H1 (cell line): Measurements from ENCODE around the gene FAM53A. TPM values are rescaled to one million over a fixed set of nuclear protein-coding genes. Genes with fewer than 3 reads are reported as not detected.

ENCODE experiments used
- CTCF ChIA-PET: fragments of 300-600 bp; sonication (Branson Sonifier 250); formaldehyde crosslinking; loops from one replicate; lab custom pipeline; 2021; ENCODE audit not compliant: partially characterized antibody; lab: Charles Lee
- POLR2A ChIA-PET: fragments of 300-600 bp; sonication (Branson Sonifier 250); formaldehyde crosslinking; loops from one replicate; lab custom pipeline; 2021; ENCODE audit warnings: inconsistent platforms; ENCODE audit not compliant: partially characterized antibody; lab: Charles Lee
- DNase-seq, 2 experiments: peaks; one replicate each; pipeline versions ENCODE4 v3.0.0 to v3.0.0-alpha.2; 2010 to 2022; ENCODE audit warnings: low spot score in 2 of 2, low read depth in 1 of 2, mixed read lengths in 1 of 2
- FAIRE-seq: peaks from 2 replicates; lab custom pipeline; 2011; peaks lifted over from hg19 to GRCh38; lab: Jason Lieb, UNC
- H2AFZ ChIP-seq: 2 replicates; pipeline ENCODE4 v1.8.1; 2012; ENCODE audit warnings: low read length, inconsistent platforms
- H2AK5ac ChIP-seq: 2 replicates; pipeline ENCODE4 v1.6.1; 2013; ENCODE audit warnings: low read depth, low read length
- H2BK120ac ChIP-seq: replicated peaks from 2 replicates; pipeline ENCODE3; 2013; ENCODE audit warnings: low read depth, low read length, inconsistent platforms
- H2BK12ac ChIP-seq: 2 replicates; pipeline ENCODE4 v1.6.1; 2013; ENCODE audit warnings: low read depth, low read length
- H2BK15ac ChIP-seq: 2 replicates; pipeline ENCODE4 v1.6.1; 2013; ENCODE audit warnings: low read length
- H2BK20ac ChIP-seq: 2 replicates; pipeline ENCODE4 v1.6.1; 2013; ENCODE audit warnings: low read length
- H2BK5ac ChIP-seq: 2 replicates; pipeline ENCODE4 v1.6.1; 2013; ENCODE audit warnings: low read depth, low read length
- H3K14ac ChIP-seq: 2 replicates; pipeline ENCODE4 v1.6.1; 2013; ENCODE audit warnings: inconsistent platforms; ENCODE audit not compliant: insufficient read length
- H3K18ac ChIP-seq: 2 replicates; pipeline ENCODE4 v1.6.1; 2013; ENCODE audit warnings: low read length; ENCODE audit errors: extremely low read depth
- H3K23ac ChIP-seq: 2 replicates; pipeline ENCODE4 v1.6.1; 2013; ENCODE audit warnings: inconsistent platforms; ENCODE audit not compliant: insufficient read length
- H3K23me2 ChIP-seq: 2 replicates; pipeline ENCODE4 v1.6.1; 2013; ENCODE audit warnings: low read depth, low read length
- H3K27ac ChIP-seq: 2 replicates; pipeline ENCODE4 v1.6.1; 2011; ENCODE audit warnings: low read depth, low read length, inconsistent platforms
- H3K27me3 ChIP-seq, 4 experiments: replicated peaks in 1 of 4; 1 replicate in 1 of 4; 2 replicates in 3 of 4; pipeline versions ENCODE4 v1.6.1 to v1.8.1; 2011 to 2013; ENCODE audit warnings: low read length in 3 of 4, mild to moderate bottlenecking in 3 of 4, inconsistent platforms in 2 of 4, mixed read lengths in 2 of 4, moderate library complexity in 1 of 4; ENCODE audit not compliant: control insufficient read depth in 3 of 4, insufficient read depth in 3 of 4; ENCODE audit errors: extremely low read depth in 1 of 4
- H3K36me3 ChIP-seq, 4 experiments: 2 replicates each; pipeline versions ENCODE4 v1.6.1 to v1.8.1; 2011 to 2013; ENCODE audit warnings: mild to moderate bottlenecking in 4 of 4, low read length in 3 of 4, moderate library complexity in 2 of 4, control low read depth in 1 of 4, inconsistent platforms in 1 of 4; ENCODE audit not compliant: insufficient read depth in 4 of 4, control insufficient read depth in 2 of 4
- H3K4ac ChIP-seq: replicated peaks from 2 replicates; pipeline ENCODE3; 2013; ENCODE audit warnings: low read length, low read depth, mixed read lengths, inconsistent platforms; ENCODE audit not compliant: insufficient read length
- H3K4me1 ChIP-seq, 4 experiments: replicated peaks in 1 of 4; 1 replicate in 1 of 4; 2 replicates in 3 of 4; pipeline versions ENCODE4 v1.6.1 to v1.8.1; 2011 to 2013; ENCODE audit warnings: low read length in 3 of 4, inconsistent platforms in 2 of 4, mixed read lengths in 1 of 4; ENCODE audit not compliant: insufficient read depth in 4 of 4, control insufficient read depth in 3 of 4
- H3K4me2 ChIP-seq, 2 experiments: 2 replicates each; pipeline versions ENCODE4 v1.6.1 to v1.8.1; 2011 to 2013; ENCODE audit warnings: low read depth in 2 of 2, low read length in 2 of 2, control low read depth in 1 of 2, inconsistent platforms in 1 of 2, mild to moderate bottlenecking in 1 of 2; ENCODE audit not compliant: insufficient read depth in 1 of 2
- H3K4me3 ChIP-seq, 4 experiments: fragments of 200-600, 300-600 bp in 1 of 4; sonication (generic), shearing (Covaris generic), sonication (Bioruptor Twin) in 1 of 4; 2 replicates each; pipeline versions ENCODE4 v1.5.1 to v1.8.1; 2011 to 2016; ENCODE audit warnings: low read length in 4 of 4, low read depth in 3 of 4, control low read depth in 2 of 4, inconsistent platforms in 2 of 4, mild to moderate bottlenecking in 2 of 4, mixed read lengths in 1 of 4, moderate library complexity in 1 of 4; ENCODE audit not compliant: insufficient read depth in 2 of 4; ENCODE audit errors: extremely low read depth in 1 of 4
- H3K56ac ChIP-seq: replicated peaks from 2 replicates; pipeline ENCODE3; 2013; ENCODE audit warnings: low read depth, mild to moderate bottlenecking, mixed read lengths, low read length, inconsistent platforms; ENCODE audit not compliant: insufficient read length
- H3K79me1 ChIP-seq: 2 replicates; pipeline ENCODE4 v1.6.1; 2013; ENCODE audit warnings: low read depth, low read length, control low read depth
- H3K79me2 ChIP-seq, 2 experiments: 2 replicates each; pipeline versions ENCODE4 v1.6.1 to v1.8.1; 2012 to 2013; ENCODE audit warnings: low read length in 2 of 2, mild to moderate bottlenecking in 2 of 2, inconsistent platforms in 1 of 2; ENCODE audit not compliant: insufficient read depth in 2 of 2, control insufficient read depth in 1 of 2
- H3K9ac ChIP-seq, 4 experiments: replicated peaks in 1 of 4; 1 replicate in 1 of 4; 2 replicates in 3 of 4; pipeline versions ENCODE4 v1.6.1 to v1.8.1; 2011 to 2013; ENCODE audit warnings: low read depth in 3 of 4, low read length in 3 of 4, control low read depth in 2 of 4, mild to moderate bottlenecking in 2 of 4, moderate library complexity in 2 of 4, inconsistent platforms in 1 of 4; ENCODE audit errors: extremely low read depth in 1 of 4
- H3K9me3 ChIP-seq, 2 experiments: 2 replicates each; pipeline versions ENCODE4 v1.6.1 to v1.8.1; 2012 to 2013; ENCODE audit warnings: mild to moderate bottlenecking in 2 of 2, moderate library complexity in 2 of 2, control low read depth in 1 of 2, inconsistent platforms in 1 of 2, low read depth in 1 of 2, low read length in 1 of 2, mixed read lengths in 1 of 2; ENCODE audit not compliant: insufficient read depth in 2 of 2
- H4K20me1 ChIP-seq, 2 experiments: replicated peaks in 1 of 2; 2 replicates each; pipeline versions ENCODE3 to v1.8.1; 2011 to 2013; ENCODE audit warnings: inconsistent platforms in 2 of 2, low read length in 2 of 2, mild to moderate bottlenecking in 1 of 2; ENCODE audit not compliant: insufficient read depth in 2 of 2, control insufficient read depth in 1 of 2
- H4K5ac ChIP-seq: 2 replicates; pipeline ENCODE4 v1.6.1; 2013; ENCODE audit warnings: low read length, low read depth, mixed read lengths, inconsistent platforms; ENCODE audit not compliant: insufficient read length
- H4K8ac ChIP-seq: 2 replicates; pipeline ENCODE4 v1.8.0; 2013; ENCODE audit warnings: mild to moderate bottlenecking, moderate library complexity, low read length, inconsistent platforms; ENCODE audit not compliant: insufficient read depth; ENCODE audit errors: extremely low read depth
- H4K91ac ChIP-seq: replicated peaks from 2 replicates; pipeline ENCODE3; 2013; ENCODE audit warnings: low read length, mixed read lengths, inconsistent platforms; ENCODE audit not compliant: insufficient read length
- EZH2 ChIP-seq: fragments of 200-600 bp; sonication (generic); IDR thresholded peaks from 2 replicates; pipeline ENCODE4 v1.7.1; 2012; ENCODE audit warnings: low read depth, mild to moderate bottlenecking, moderate library complexity, low read length, inconsistent platforms; ENCODE audit not compliant: severe bottlenecking
- FOSL1 ChIP-seq: IDR thresholded peaks from 2 replicates; pipeline ENCODE4 v1.6.1; 2011; ENCODE audit warnings: mild to moderate bottlenecking, low read depth, low read length, moderate library complexity; ENCODE audit not compliant: insufficient read depth
- RNF2 ChIP-seq: fragments of 200-900, 300-1000 bp; sonication (generic); IDR thresholded peaks from 2 replicates; pipeline ENCODE4 v1.7.1; 2016; ENCODE audit warnings: borderline replicate concordance, low read depth, mild to moderate bottlenecking, antibody characterized with exemption, low read length; ENCODE audit not compliant: poor library complexity, severe bottlenecking; ENCODE audit errors: missing control alignments
- SUZ12 ChIP-seq: fragments of 200-600 bp; sonication (generic); IDR thresholded peaks from 2 replicates; pipeline ENCODE4 v1.6.1; 2012; ENCODE audit warnings: mild to moderate bottlenecking, inconsistent platforms, low read length, moderate library complexity, mixed read lengths
- WGBS, 2 experiments: shearing (Covaris generic) in 1 of 2; methylation state at CpG; one replicate each; pipeline versions ENCODE4 v1.1.6 to v1.1.7; 2013 to 2015; ENCODE audit warnings: low lambda C conversion rate in 2 of 2, mixed read lengths in 2 of 2, inconsistent platforms in 1 of 2, low coverage in 1 of 2, missing lambda C conversion rate in 1 of 2; ENCODE audit not compliant: insufficient replicate concordance in 2 of 2, insufficient coverage in 1 of 2, insufficient read length in 1 of 2; ENCODE audit errors: extremely low coverage in 1 of 2, missing lambda C conversion rate in 1 of 2; 5-methylcytosine and 5-hydroxymethylcytosine counted together
- polyA plus RNA-seq, 7 experiments: library from polyadenylated mRNA; depleted of rRNA in 3 of 7; stranded (reverse) in 5 of 7; unstranded in 2 of 7; fragments of >200 nt in 5 of 7; fragments of 200-250 nt in 2 of 7; gene quantifications; 1 replicate in 5 of 7; 2 replicates in 1 of 7; 4 replicates in 1 of 7; pipeline versions ENCODE4 v1.2.1 to v1.2.3, GENCODE V29; 2011 to 2013; ENCODE audit warnings: missing spikeins in 2 of 7, mixed read lengths in 2 of 7
- total RNA-seq: library from RNA; stranded (reverse); fragmentation: NEBNext Ultra II Directional; extraction: Animal tissue kit (Norgen Biotek cat#: 25700); gene quantifications from 2 replicates; pipeline ENCODE4 v1.2.1, GENCODE V29; 2021

The FAM53A gene
- total and polyA plus RNA-seq, 2 of the 8 experiments (the other 6 are each of a cell fraction or from before 2014, with no cell fraction given) = 1.9 to 2.0 TPM

DNA sequence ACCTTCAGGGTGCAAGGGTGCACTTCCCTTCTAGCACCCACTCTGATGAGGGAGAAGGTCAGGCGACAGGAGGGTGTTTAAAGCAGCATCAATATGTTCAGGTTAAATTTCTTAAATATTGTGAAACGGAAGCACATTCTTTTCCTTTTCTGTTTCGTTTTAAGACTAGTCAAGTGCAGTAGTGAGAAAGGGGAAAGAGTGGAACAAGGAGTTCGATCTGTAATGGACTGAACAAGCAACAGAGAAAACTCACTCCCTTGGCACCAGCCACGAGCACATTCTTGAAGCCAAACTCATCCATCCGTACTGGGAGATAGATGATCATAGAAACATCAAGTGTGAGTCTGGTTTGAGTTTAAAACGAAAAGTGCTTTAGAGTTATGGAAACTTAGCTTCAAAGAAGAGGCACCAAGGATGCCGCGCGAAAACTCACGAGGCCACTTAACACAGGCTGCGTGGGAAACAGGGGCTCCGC lies 815 bp downstream of the FAM53A start:
- FAIRE-seq = no peak
- Histone ChIP-seq H4K8ac (0 out of 2 replicates have a peak overlapping the region, but pooled peaks have one; percentile 68), H2BK12ac (no peak overlapping the region), H3K79me2 (no peaks in the 10 kb centered on the region), H3K27ac (no peak overlapping the region), H3K27me3 (peaks cover 11 to 17% (median 13%) of the 10 kb centered on the region in 4 experiments), H3K4ac (no peak overlapping the region), H3K9me3 (no peaks in the 10 kb centered on the region), H3K36me3 (no peaks in the 10 kb centered on the region), H4K20me1 (peaks cover 0 to 5% of the 10 kb centered on the region in 2 experiments), H3K4me2 (peak overlapping the region; percentile 70 to 81), H2AFZ (0 out of 2 replicates have a peak overlapping the region, but pooled peaks have one; percentile 17), H2BK20ac (no peak overlapping the region), H2BK5ac (no peak overlapping the region), H4K5ac (no peak overlapping the region), H3K4me3 (peak overlapping the region; percentile 40 to 67 (median 48)), H4K91ac (no peak overlapping the region), H3K79me1 (no peaks in the 10 kb centered on the region), H3K14ac (no peak overlapping the region), H3K23ac (no peak overlapping the region), H3K18ac (no peak overlapping the region), H3K23me2 (peaks cover 6% of the 10 kb centered on the region; the same call in 1 of the 2 replicates), H2AK5ac (no peak overlapping the region), H3K56ac (no peak overlapping the region), H3K4me1 (peaks cover 3 to 6% (median 4%) of the 10 kb centered on the region in 4 experiments; a peak in 6 of 7 replicates), H3K9ac (no peak overlapping the region), H2BK15ac (no peak overlapping the region), H2BK120ac (no peak overlapping the region)
- POLR2A ChIA-PET = interaction anchor here (1.0 kb wide), 1 partner anchor 12 kb away, joined by 3 read pairs; no protein-coding TSS in a partner anchor
- CTCF ChIA-PET = interaction anchor here (0.6 to 4.3 kb wide), 6 partner anchors 10 to 281 kb away, joined by 3 to 30 read pairs (median 3); no protein-coding TSS in a partner anchor
- TF ChIP-seq EZH2 (peak; percentile 68), SUZ12 (peak; percentile 70), RNF2 (peak; percentile 34), FOSL1 (no peak)
- no peak for DNase-seq
- WGBS, 2 experiments = 39% methylated on average over 13 of the region's 13 CpGs; no CpG with 5 or more reads in 1 of the 2 experiments
